Muscle of leg (tissue), 11 donors: ENCODE results near the gene MYRF. TPM values are rescaled to one million over a fixed set of nuclear protein-coding genes. Genes with fewer than 3 reads are reported as not detected.

Source experiments
- DNase-seq: peaks from one replicate; pipeline ENCODE4 v3.0.0; 2013
- H3K27ac ChIP-seq: one replicate; pipeline ENCODE4 v1.5.1; 2013; ENCODE audit warnings: mild to moderate bottlenecking, low read length, control low read depth
- H3K27me3 ChIP-seq: one replicate; pipeline ENCODE4 v1.6.1; 2013; ENCODE audit warnings: low read length; ENCODE audit not compliant: control insufficient read depth, insufficient read depth
- H3K36me3 ChIP-seq: one replicate; pipeline ENCODE4 v1.6.1; 2013; ENCODE audit warnings: low read length; ENCODE audit not compliant: control insufficient read depth, insufficient read depth
- H3K4me1 ChIP-seq: one replicate; pipeline ENCODE4 v1.6.1; 2013; ENCODE audit warnings: low read length; ENCODE audit not compliant: control insufficient read depth, insufficient read depth
- H3K4me3 ChIP-seq: one replicate; pipeline ENCODE4 v1.5.1; 2013; ENCODE audit warnings: low read length, control low read depth
- H3K9me3 ChIP-seq: replicated peaks from 2 replicates; pipeline ENCODE4 v1.6.1; 2013; ENCODE audit warnings: low read depth, low read length; ENCODE audit not compliant: control insufficient read depth
- WGBS: methylation state at CpG from one replicate; pipeline ENCODE4 v1.1.5; 2013; ENCODE audit warnings: missing lambda C conversion rate; ENCODE audit not compliant: insufficient coverage; 5-methylcytosine and 5-hydroxymethylcytosine counted together
- polyA plus RNA-seq, 8 donors: library from polyadenylated mRNA; unstranded; fragments of 120-200 nt; gene quantifications; one replicate each; pipeline versions ENCODE4 v1.2.1 to v1.2.3, GENCODE V29; 2013; ENCODE audit warnings: inconsistent platforms in 1 of 8, low replicate concordance in 1 of 8; ENCODE audit not compliant: insufficient read length in 8 of 8, insufficient read depth in 1 of 8
- total RNA-seq: library from RNA; stranded (reverse); fragments of 120-200 nt; gene quantifications from one replicate; pipeline ENCODE4 v1.2.4, GENCODE V29; 2013

MYRF gene
- total and polyA plus RNA-seq, 9 donors, result 0.49 to 3.3 (median 1.3) TPM

- H3K27me3 ChIP-seq, result peaks cover 25% of the 10 kb centered on the region
- 73% methylated on average over 2 of the region's 4 CpGs for WGBS
- no peak for DNase-seq
- no peaks in the 10 kb centered on the region for H3K9me3 ChIP-seq
- H3K27ac ChIP-seq, result no peak overlapping the region
- H3K4me3 ChIP-seq, result no peak overlapping the region
- peaks cover 11% of the 10 kb centered on the region for H3K4me1 ChIP-seq
- no peaks in the 10 kb centered on the region for H3K36me3 ChIP-seq
Observed at GRCh38 chr11:61756147-61756451, 3.7 kb downstream of the MYRF start.

DNA sequence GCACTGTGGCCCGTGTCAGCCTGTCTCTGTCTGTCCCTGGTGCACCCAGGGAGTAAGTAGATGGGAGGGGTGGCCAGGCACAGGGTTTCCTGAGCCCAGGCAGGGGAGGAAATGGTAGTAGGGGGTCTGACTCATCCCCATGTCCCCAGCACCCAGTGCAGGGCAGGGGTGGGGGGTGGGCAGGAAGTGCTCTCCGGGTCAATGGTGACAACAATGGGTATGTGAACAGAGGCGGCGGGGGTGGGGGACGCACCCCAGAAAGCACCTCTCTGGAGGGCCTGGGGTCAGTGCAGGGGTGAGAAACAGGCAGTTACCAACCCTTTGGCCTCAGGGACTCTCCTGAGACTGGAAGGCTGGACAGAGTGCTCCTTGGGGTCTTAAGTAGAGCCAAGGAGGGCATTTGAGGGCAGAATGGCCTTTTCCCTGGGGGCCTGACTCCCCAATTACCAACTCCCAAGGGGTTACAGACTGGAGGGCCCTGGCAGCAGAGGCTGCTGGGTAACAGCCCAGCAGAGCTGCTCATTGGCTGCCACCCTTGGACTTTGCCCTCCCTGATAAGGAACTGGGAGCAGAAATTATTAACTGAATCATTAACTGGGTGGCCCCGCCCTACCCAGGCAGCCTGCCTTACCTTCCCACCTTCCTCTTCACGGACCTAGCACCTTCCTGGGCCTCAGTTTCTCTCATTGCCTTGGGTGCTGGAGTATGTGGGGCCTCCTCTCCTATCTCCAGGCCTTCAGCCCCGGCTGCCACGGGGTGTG, 4.2 kb downstream of the MYRF start:
- peaks cover 28% of the 10 kb centered on the region for H3K27me3 ChIP-seq
- H3K36me3 ChIP-seq, result no peaks in the 10 kb centered on the region
- no peak overlapping the region for H3K4me3 ChIP-seq
- DNase-seq, result no peak
- no peaks in the 10 kb centered on the region for H3K9me3 ChIP-seq
- no peak overlapping the region for H3K27ac ChIP-seq
- WGBS, result no CpG with 5 or more reads among the region's 9 CpGs
- peaks cover 13% of the 10 kb centered on the region for H3K4me1 ChIP-seq

GRCh38 chr11:61757213-61757862, 4.9 kb downstream of the MYRF start:
- WGBS, result 93% methylated on average over 7 of the region's 15 CpGs
- Histone ChIP-seq H3K4me3 (no peak overlapping the region), H3K27me3 (peaks cover 31% of the 10 kb centered on the region), H3K9me3 (no peaks in the 10 kb centered on the region), H3K36me3 (no peaks in the 10 kb centered on the region), H3K27ac (no peak overlapping the region), H3K4me1 (peaks cover 11% of the 10 kb centered on the region)
- DNase-seq, result no peak

DNA sequence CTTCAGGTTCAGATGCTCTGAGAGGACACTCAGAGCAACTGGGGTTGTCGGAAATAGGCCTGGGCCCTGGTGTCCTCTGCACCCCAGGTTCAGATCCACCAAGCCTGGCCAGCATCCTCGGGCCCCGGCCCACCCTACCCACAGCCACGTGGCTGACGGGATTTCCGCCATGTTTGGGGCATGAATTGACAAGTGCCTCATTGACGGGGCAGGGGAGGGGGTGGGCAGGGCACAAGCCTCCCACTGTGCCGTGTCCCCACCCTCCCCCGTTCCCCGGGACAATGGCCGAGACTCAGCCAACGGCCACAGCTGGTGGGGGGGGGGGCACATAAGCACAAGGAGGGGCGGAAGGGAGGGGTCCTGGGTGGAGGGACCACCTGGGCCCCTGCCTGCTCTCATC, 8.5 kb downstream of the MYRF start:
- H3K36me3 ChIP-seq, result no peaks in the 10 kb centered on the region
- no peaks in the 10 kb centered on the region for H3K9me3 ChIP-seq
- H3K4me1 ChIP-seq, result peaks cover 8% of the 10 kb centered on the region
- peaks cover 23% of the 10 kb centered on the region for H3K27me3 ChIP-seq
- H3K4me3 ChIP-seq, result no peak overlapping the region
- H3K27ac ChIP-seq, result no peak overlapping the region
- 30% methylated on average over 2 of the region's 13 CpGs for WGBS
- no peak for DNase-seq

GRCh38 chr11:61761440-61762222, 9.2 kb downstream of the MYRF start:
- no peak overlapping the region for H3K4me3 ChIP-seq
- no peak overlapping the region for H3K27ac ChIP-seq
- H3K27me3 ChIP-seq, result peaks cover 23% of the 10 kb centered on the region
- DNase-seq, result no peak
- 48% methylated on average over 5 of the region's 11 CpGs for WGBS
- H3K36me3 ChIP-seq, result no peaks in the 10 kb centered on the region
- H3K4me1 ChIP-seq, result peaks cover 8% of the 10 kb centered on the region
- H3K9me3 ChIP-seq, result no peaks in the 10 kb centered on the region

GRCh38 chr11:61762223-61762615, 9.8 kb downstream of the MYRF start:
- no peak for DNase-seq
- H3K9me3 ChIP-seq, result no peaks in the 10 kb centered on the region
- H3K4me3 ChIP-seq, result no peak overlapping the region
- no peaks in the 10 kb centered on the region for H3K36me3 ChIP-seq
- peaks cover 8% of the 10 kb centered on the region for H3K4me1 ChIP-seq
- H3K27me3 ChIP-seq, result peaks cover 23% of the 10 kb centered on the region
- WGBS, result 58% methylated on average over 6 of the region's 10 CpGs
- H3K27ac ChIP-seq, result no peak overlapping the region

DNA sequence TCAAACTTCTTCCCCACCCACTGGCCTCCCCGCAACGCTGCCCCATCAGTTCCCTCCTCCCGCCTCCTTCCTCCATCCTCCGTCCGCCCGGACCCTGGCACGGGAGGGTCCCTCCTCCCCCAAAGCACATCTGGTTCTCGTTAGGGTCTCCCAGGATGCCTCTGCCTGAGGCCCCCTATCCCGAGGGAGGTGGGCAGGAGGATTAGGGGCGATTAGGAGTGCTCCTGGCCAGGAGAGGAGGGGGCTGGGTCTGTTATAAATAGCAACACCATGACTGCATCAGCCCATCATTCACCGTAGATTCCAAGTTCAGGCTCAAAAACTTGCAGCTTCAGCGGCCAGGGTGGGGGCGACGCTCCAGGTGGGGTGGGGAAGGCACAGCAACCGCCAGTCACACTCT, 10.4 kb downstream of the MYRF start:
- Histone ChIP-seq H3K4me3 (no peak overlapping the region), H3K27ac (no peak overlapping the region), H3K9me3 (no peaks in the 10 kb centered on the region), H3K27me3 (peaks cover 23% of the 10 kb centered on the region), H3K4me1 (peaks cover 8% of the 10 kb centered on the region), H3K36me3 (no peaks in the 10 kb centered on the region)
- WGBS, result 20% methylated on average over 2 of the region's 15 CpGs
- DNase-seq, result peak; percentile 50

DNA sequence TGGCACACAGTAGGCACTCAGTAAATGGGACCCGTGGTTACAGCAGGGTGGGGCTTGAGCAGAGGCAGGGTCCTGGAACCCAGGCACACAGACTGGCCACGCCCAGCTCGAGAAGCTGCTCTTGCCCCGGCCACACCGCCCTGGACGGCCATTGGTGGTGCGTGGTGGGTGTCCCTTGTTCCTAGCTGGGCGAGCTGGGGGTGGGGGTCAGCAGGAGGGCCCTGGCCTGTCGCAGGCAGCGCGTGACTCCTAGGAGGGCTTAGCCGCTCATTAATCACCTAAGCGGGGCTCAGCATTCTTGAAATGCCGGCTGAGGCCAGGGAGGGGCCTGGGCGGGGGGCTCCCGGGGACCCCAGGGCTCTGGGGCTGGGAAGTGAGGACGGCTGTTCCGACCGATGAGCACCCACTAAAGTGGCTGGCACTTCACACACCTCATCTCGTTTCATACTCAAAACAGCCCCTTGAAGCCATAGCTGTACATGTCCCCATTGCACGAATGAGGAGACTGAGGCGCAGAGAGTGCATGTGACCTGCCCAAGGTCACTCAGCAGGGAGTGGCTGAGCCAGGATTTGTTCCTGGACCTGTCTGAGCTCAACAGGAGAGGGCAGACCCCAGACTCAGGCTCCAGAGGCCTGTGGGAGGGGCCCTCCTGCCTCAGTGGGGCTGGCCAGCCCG, 11.6 kb downstream of the MYRF start:
- Histone ChIP-seq H3K27ac (no peak overlapping the region), H3K9me3 (no peaks in the 10 kb centered on the region), H3K36me3 (no peaks in the 10 kb centered on the region), H3K4me1 (peaks cover 8% of the 10 kb centered on the region), H3K4me3 (no peak overlapping the region), H3K27me3 (peaks cover 23% of the 10 kb centered on the region)
- WGBS, result 60% methylated on average over 22 of the region's 23 CpGs
- no peak for DNase-seq

GRCh38 chr11:61764606-61765260, 12.3 kb downstream of the MYRF start:
- WGBS, result 49% methylated on average over 15 of the region's 22 CpGs
- H3K4me1 ChIP-seq, result peaks cover 8% of the 10 kb centered on the region
- peaks cover 23% of the 10 kb centered on the region for H3K27me3 ChIP-seq
- H3K9me3 ChIP-seq, result no peaks in the 10 kb centered on the region
- DNase-seq, result no peak
- no peak overlapping the region for H3K4me3 ChIP-seq
- H3K36me3 ChIP-seq, result no peaks in the 10 kb centered on the region
- no peak overlapping the region for H3K27ac ChIP-seq
